ENCODE measurements around the gene SHANK3. TPM values are rescaled to one million over a fixed set of nuclear protein-coding genes. Genes with fewer than 3 reads are reported as not detected.

Gene SHANK3
- total RNA-seq, 1 donor from 2014 or later = 22.8 TPM

GRCh38 chr22:50710886-50711285, 38.3 kb downstream of the SHANK3 start:
- DNase-seq (ENCODE audit: low spot score) (no peak), ATAC-seq (no peak)

GRCh38 chr22:50711446-50712340, 39.1 kb downstream of the SHANK3 start:
- DNase-seq (ENCODE audit: low spot score) (no peak), ATAC-seq (no peak)

DNA sequence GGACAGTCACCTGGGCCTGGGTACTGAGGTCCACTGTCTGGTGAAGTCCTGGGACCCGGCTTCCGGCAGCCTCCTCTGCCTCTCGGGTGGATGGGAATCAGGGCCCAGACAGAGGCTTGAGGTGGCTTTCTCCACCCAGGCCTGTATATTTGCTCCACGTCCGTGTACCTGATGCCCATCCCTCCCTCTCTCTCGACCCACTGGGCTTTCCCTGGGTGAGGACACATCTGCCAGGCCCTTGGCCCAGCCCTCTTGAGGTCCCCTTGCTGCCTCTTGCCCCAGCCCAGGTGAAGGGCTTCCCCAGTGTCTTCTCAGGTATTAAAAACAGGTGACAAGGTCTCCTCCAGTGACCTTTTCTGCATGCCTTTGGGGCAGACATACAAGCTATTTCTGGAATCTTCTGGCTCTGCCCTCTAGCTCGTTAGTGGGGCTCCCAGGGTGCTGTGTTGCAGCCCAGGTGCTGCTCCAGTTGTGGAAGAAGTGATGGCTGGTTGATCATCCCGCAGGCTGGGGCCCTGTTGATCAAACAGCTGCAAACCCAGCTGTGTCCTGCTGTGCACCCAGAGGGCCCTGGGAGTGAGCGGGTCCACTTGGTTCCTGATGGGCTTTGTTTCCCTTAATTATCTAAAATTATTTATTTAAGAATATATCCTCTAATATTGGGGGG, 39.9 kb downstream of the SHANK3 start:
- ATAC-seq (no peak), DNase-seq (ENCODE audit: low spot score) (no peak)

DNA sequence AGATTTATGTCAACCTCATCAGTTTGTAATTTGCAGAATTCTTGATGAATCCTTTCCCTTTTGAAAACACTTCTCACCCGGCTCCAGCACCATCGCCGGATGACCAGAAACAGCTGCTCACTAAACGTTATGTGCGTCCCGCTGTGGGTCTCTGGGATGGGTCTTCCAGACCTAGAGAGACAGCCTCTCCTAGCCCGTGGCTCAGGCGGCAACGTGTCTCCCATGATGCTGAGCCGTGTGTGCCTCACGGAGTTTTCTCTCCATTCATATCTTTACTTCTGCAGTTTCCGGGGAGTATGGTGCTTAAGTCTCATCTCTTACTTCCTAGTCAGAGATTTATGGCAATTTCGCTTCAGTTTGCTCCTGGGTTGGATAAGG, 40.4 kb downstream of the SHANK3 start:
- DNase-seq (ENCODE audit: low spot score) = no peak

GRCh38 chr22:50713571-50714056, 41.0 kb downstream of the SHANK3 start:
- DNase-seq (ENCODE audit: low spot score) = no peak

More for the DNA sequence above, 40.4 kb downstream of the SHANK3 start:
- no peak for ATAC-seq

DNA sequence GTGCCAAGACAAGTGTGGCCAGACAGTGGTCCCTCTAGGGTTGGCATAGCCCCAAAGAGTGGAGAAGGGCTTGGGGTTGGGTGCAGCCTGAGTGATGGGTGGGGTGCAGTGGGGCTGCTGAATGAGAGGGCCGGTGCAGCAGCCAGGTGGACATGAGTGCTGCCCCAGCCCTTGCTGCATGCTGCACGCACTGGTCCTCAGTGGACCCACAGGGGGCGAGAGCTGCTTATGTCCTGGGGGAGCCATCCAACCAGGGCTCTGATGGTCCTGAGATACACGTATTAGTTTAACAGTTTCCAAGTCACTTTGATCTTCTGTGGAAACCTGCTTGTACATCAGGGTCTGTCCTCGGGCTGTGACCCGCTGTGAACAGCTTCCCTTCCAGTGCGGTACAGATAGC, 41.5 kb downstream of the SHANK3 start:
- no peak for DNase-seq (ENCODE audit: low spot score)

More at GRCh38 chr22:50713571-50714056, 41.0 kb downstream of the SHANK3 start:
- peak; percentile 35 for ATAC-seq

GRCh38 chr22:50714631-50715179, 42.1 kb downstream of the SHANK3 start:
- DNase-seq (ENCODE audit: low spot score) (no peak), ATAC-seq (no peak)

More for the DNA sequence above, 41.5 kb downstream of the SHANK3 start:
- ATAC-seq = peak; percentile 2

DNA sequence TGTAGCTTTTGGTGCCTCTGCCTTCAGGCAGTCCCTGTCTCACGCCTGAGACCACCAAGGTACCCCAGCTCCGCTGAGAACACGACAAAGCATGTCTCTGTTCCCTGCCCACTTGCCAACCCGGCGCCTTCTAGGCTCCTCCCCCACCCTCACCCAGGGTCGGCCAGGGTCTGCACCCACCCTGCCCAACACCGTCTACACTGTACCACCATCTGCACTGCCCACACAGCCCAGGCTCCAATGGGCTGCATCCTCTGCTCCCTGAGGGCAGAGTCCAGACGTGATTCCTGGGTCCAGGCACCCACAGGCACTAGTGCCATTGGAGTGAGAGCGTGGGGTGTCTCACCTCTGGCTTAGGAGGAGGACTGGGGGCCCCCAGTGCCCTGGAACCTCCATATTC, 42.6 kb downstream of the SHANK3 start:
- DNase-seq (ENCODE audit: low spot score) (no peak), ATAC-seq (peak; percentile 3)

DNA sequence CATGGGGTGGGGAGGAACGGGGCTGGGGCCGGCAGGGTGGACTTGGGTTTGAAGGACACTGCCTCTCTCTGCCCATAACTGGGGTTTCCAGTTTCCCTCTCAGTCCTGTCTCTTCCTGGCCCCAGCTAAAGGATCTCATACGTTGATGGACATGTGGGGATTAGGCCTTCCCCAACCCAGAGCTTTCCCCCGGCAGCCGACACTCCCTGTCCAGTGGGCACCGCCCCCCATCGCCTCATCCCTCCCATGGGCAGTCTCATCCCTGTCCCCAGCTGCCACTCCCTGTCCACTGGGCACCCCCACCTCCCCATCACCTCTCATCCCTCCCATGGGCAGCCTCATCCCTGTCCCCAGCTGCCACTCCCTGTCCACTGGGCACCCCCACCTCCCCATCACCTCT, 43.2 kb downstream of the SHANK3 start:
- DNase-seq (ENCODE audit: low spot score) (no peak), ATAC-seq (no peak)

- DNase-seq (ENCODE audit: low spot score) (no peak), ATAC-seq (no peak)
These were observed 43.8 kb downstream of the SHANK3 start for GRCh38 chr22:50716290-50717024.

- DNase-seq (ENCODE audit: low spot score) = no peak
These were observed 45.2 kb downstream of the SHANK3 start for GRCh38 chr22:50717709-50718351.

DNA sequence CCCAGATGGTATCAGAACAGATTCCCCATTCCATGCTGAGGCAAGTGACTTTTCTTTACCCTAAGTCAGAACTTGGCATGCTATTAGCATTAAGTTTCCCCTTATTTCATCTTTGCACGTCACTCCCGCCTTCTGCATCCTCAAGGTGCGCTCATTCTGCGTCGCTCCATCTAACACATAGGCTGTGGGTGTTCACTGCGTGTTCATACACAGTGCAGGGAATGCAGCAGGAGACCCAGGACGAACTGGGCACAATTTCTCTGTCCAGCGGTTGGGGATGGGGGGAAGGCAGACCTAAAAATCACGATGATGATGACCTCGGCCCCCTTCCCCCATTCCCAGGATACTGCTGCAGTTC, 45.7 kb downstream of the SHANK3 start:
- no peak for ATAC-seq
- no peak for DNase-seq (ENCODE audit: low spot score)

More at GRCh38 chr22:50717709-50718351, 45.2 kb downstream of the SHANK3 start:
- ATAC-seq = no peak

GRCh38 chr22:50719814-50720300, 47.2 kb downstream of the SHANK3 start:
- DNase-seq (ENCODE audit: low spot score) = no peak
- ATAC-seq = no peak

DNA sequence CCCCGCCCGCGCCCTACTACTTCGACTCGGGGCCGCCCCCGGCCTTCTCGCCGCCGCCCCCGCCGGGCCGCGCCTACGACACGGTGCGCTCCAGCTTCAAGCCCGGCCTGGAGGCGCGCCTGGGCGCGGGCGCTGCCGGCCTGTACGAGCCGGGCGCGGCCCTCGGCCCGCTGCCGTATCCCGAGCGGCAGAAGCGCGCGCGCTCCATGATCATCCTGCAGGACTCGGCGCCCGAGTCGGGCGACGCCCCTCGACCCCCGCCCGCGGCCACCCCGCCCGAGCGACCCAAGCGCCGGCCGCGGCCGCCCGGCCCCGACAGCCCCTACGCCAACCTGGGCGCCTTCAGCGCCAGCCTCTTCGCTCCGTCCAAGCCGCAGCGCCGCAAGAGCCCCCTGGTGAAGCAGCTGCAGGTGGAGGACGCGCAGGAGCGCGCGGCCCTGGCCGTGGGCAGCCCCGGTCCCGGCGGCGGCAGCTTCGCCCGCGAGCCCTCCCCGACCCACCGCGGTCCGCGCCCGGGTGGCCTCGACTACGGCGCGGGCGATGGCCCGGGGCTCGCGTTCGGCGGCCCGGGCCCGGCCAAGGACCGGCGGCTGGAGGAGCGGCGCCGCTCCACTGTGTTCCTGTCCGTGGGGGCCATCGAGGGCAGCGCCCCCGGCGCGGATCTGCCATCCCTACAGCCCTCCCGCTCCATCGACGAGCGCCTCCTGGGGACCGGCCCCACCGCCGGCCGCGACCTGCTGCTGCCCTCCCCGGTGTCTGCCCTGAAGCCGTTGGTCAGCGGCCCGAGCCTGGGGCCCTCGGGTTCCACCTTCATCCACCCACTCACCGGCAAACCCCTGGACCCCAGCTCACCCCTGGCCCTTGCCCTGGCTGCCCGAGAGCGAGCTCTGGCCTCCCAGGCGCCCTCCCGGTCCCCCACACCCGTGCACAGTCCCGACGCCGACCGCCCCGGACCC, 48.0 kb downstream of the SHANK3 start:
- DNase-seq (ENCODE audit: low spot score) (no peak), ATAC-seq (peak; percentile 3)

DNA sequence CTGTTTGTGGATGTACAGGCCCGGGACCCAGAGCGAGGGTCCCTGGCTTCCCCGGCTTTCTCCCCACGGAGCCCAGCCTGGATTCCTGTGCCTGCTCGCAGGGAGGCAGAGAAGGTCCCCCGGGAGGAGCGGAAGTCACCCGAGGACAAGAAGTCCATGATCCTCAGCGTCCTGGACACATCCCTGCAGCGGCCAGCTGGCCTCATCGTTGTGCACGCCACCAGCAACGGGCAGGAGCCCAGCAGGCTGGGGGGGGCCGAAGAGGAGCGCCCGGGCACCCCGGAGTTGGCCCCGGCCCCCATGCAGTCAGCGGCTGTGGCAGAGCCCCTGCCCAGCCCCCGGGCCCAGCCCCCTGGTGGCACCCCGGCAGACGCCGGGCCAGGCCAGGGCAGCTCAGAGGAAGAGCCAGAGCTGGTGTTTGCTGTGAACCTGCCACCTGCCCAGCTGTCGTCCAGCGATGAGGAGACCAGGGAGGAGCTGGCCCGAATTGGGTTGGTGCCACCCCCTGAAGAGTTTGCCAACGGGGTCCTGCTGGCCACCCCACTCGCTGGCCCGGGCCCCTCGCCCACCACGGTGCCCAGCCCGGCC, 48.7 kb downstream of the SHANK3 start:
- DNase-seq (ENCODE audit: low spot score) (no peak), ATAC-seq (peak; percentile 8)

DNA sequence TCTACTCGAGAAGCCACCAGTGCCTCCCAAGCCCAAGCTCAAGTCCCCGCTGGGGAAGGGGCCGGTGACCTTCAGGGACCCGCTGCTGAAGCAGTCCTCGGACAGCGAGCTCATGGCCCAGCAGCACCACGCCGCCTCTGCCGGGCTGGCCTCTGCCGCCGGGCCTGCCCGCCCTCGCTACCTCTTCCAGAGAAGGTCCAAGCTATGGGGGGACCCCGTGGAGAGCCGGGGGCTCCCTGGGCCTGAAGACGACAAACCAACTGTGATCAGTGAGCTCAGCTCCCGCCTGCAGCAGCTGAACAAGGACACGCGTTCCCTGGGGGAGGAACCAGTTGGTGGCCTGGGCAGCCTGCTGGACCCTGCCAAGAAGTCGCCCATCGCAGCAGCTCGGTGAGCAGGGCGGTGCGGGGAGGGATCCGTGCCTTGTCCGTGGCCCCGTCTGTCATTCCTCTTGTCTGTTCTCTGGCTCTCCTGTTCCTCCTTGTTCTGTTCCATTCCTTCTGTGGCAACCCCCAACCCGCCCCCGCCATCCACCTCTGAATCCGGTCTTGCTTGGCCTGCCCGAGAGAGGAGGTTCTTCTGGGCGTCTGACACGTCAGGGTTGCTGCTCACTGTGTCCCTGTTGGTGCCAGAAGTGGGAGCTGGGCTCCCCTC, 49.6 kb downstream of the SHANK3 start:
- DNase-seq (ENCODE audit: low spot score) = no peak
- ATAC-seq = no peak
